ENCODE data around the gene PARP11.

PARP11 gene

GRCh38 chr12:3810540-3810939 lies 62.7 kb downstream of the PARP11 start:
- Mint-ChIP-seq H3K27me3 (ENCODE audit: low read depth) (no peaks in the 10 kb centered on the region), H3K4me1 (no peaks in the 10 kb centered on the region), H3K27ac (no peak overlapping the region), H3K4me3 (no peak overlapping the region), H3K36me3 (ENCODE audit: low read depth) (peaks cover 39% of the 10 kb centered on the region), H3K9me3 (no peaks in the 10 kb centered on the region)
- no peak for TF ChIP-seq CTCF (IDR thresholded peaks at IDR 0.05; ENCODE audit: unreplicated experiment in 3 of 3)

- Mint-ChIP-seq H3K36me3 (ENCODE audit: low read depth) (peaks cover 39% of the 10 kb centered on the region), H3K4me3 (no peak overlapping the region), H3K27ac (no peak overlapping the region), H3K4me1 (no peaks in the 10 kb centered on the region), H3K27me3 (ENCODE audit: low read depth) (no peaks in the 10 kb centered on the region), H3K9me3 (no peaks in the 10 kb centered on the region)
- TF ChIP-seq CTCF (IDR thresholded peaks at IDR 0.05; ENCODE audit: unreplicated experiment in 3 of 3): no peak
These were observed 63.2 kb downstream of the PARP11 start for GRCh38 chr12:3810016-3810370.

GRCh38 chr12:3809357-3810015 lies 63.7 kb downstream of the PARP11 start:
- H3K36me3 Mint-ChIP-seq (ENCODE audit: low read depth): peaks cover 39% of the 10 kb centered on the region
- no peak overlapping the region for H3K4me3 Mint-ChIP-seq
- H3K27ac Mint-ChIP-seq: no peak overlapping the region
- no peak for TF ChIP-seq CTCF (IDR thresholded peaks at IDR 0.05; ENCODE audit: unreplicated experiment in 3 of 3)
- H3K27me3 Mint-ChIP-seq (ENCODE audit: low read depth): no peaks in the 10 kb centered on the region
- H3K4me1 Mint-ChIP-seq: no peaks in the 10 kb centered on the region
- no peaks in the 10 kb centered on the region for H3K9me3 Mint-ChIP-seq

- H3K27ac Mint-ChIP-seq: no peak overlapping the region
- no peak for TF ChIP-seq CTCF (IDR thresholded peaks at IDR 0.05; ENCODE audit: unreplicated experiment in 3 of 3)
- peaks cover 16% of the 10 kb centered on the region for H3K4me1 Mint-ChIP-seq
- no peaks in the 10 kb centered on the region for H3K9me3 Mint-ChIP-seq
- no peak overlapping the region for H3K4me3 Mint-ChIP-seq
- H3K27me3 Mint-ChIP-seq (ENCODE audit: low read depth): no peaks in the 10 kb centered on the region
- H3K36me3 Mint-ChIP-seq (ENCODE audit: low read depth): peaks cover 14% of the 10 kb centered on the region
These were observed 68.1 kb downstream of the PARP11 start for GRCh38 chr12:3805077-3805476.

- Mint-ChIP-seq H3K36me3 (ENCODE audit: low read depth) (peaks cover 11% of the 10 kb centered on the region), H3K4me3 (no peak overlapping the region), H3K27ac (no peak overlapping the region), H3K9me3 (no peaks in the 10 kb centered on the region), H3K4me1 (peaks cover 16% of the 10 kb centered on the region), H3K27me3 (ENCODE audit: low read depth) (no peaks in the 10 kb centered on the region)
- TF ChIP-seq CTCF (IDR thresholded peaks at IDR 0.05; ENCODE audit: unreplicated experiment in 3 of 3): peak; percentile 79 to 85 (median 83)
These were observed 69.2 kb downstream of the PARP11 start for GRCh38 chr12:3803865-3804472.

- H3K27me3 Mint-ChIP-seq (ENCODE audit: low read depth): no peaks in the 10 kb centered on the region
- H3K27ac Mint-ChIP-seq: no peak overlapping the region
- no peak for TF ChIP-seq CTCF (IDR thresholded peaks at IDR 0.05; ENCODE audit: unreplicated experiment in 3 of 3)
- H3K4me1 Mint-ChIP-seq: peaks cover 16% of the 10 kb centered on the region
- no peak overlapping the region for H3K4me3 Mint-ChIP-seq
- H3K9me3 Mint-ChIP-seq: no peaks in the 10 kb centered on the region
- H3K36me3 Mint-ChIP-seq (ENCODE audit: low read depth): peaks cover 15% of the 10 kb centered on the region
These were observed 70.5 kb downstream of the PARP11 start for GRCh38 chr12:3802721-3803120.
